Measurements from ENCODE around the gene ANKRD36. TPM values are rescaled to one million over a fixed set of nuclear protein-coding genes. Genes with fewer than 3 reads are reported as not detected.

ANKRD36 gene
- total RNA-seq, result 2.9 and 5.7 TPM in 2 replicates

GRCh38 chr2:97113050-97113881 lies at the start of gene ANKRD36:
ANKRD36 (plus strand) TSS chr2:97113153; CDS start chr2:97113740, 587 bp downstream.

GRCh38 chr2:97094772-97095611 lies 18.0 kb upstream of the ANKRD36 start, which contains the start of gene FAHD2B:
FAHD2B (minus strand) TSS chr2:97094882; CDS start chr2:97091706, 3,176 bp downstream.

Other genes with a start within 250 kb of the ANKRD36 start
- 26.8 and 28.2 TPM in 2 replicates for gene SEMA4C, start 243.1 kb upstream of the ANKRD36 start, total RNA-seq
- not detected in 2 replicates for gene FAM178B, start 126.6 kb upstream of the ANKRD36 start, total RNA-seq
- gene FAHD2B, start 18.3 kb upstream of the ANKRD36 start, total RNA-seq, result 3.8 and 9.3 TPM in 2 replicates